ENCODE measurements around the gene LYST.
"Not testable (repeated sequence)": the region's sequence is repeated elsewhere in the genome, so short reads cannot be mapped to it uniquely, and the experiment has no call there.

LYST gene

DNA sequence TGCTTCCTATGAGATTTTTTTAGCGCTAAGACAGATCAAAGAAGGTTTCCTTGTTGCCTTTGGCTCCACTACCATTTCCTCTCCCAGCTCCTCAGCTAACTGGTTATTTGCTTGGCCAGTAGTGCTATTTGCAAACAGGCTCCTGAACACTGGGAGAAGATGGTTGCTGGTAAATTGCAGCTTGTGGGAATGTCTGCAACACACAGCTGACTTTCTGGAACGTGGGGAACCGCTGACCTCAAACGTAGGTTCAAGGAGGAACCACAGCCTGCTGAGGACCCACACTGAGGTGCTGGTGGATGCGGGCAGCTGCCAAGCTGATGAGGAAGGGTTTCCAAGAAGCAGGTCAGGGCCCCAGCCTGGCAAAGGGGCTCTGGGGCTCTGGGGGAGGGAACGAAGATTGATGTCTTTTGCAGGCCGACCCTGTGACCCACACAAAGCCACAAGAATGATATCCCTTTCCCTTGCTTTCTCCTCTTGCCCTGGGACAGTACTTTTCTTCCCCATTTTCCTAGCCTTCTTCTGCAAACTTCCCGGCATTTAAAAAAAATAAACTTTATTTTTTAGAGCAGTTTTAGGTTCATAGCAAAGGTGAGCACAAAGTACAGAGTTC is 241.9 kb downstream of the LYST start:
- no peaks in the 10 kb centered on the region for H3K79me2 ChIP-seq (ENCODE audit: control insufficient read depth, low read length)
- 0 out of 2 replicates have a peak, but pooled peaks cover 2% of the 10 kb centered on the region for H3K27me3 ChIP-seq (ENCODE audit: control insufficient read depth, low read length)
- H3K4me1 ChIP-seq (ENCODE audit: control insufficient read depth, low read length) = no peaks in the 10 kb centered on the region
- H3K9me2 ChIP-seq (replicated peaks; ENCODE audit: control insufficient read depth, low read length) = no peaks in the 10 kb centered on the region
- H4K20me1 ChIP-seq (ENCODE audit: control insufficient read depth, insufficient read depth, low read depth, low read length) = no peaks in the 10 kb centered on the region
- TF ChIP-seq EZH2phosphoT487 (IDR thresholded peaks at IDR 0.05; ENCODE audit: borderline replicate concordance, low read length) = no peak
- TF ChIP-seq, protein P1, sequence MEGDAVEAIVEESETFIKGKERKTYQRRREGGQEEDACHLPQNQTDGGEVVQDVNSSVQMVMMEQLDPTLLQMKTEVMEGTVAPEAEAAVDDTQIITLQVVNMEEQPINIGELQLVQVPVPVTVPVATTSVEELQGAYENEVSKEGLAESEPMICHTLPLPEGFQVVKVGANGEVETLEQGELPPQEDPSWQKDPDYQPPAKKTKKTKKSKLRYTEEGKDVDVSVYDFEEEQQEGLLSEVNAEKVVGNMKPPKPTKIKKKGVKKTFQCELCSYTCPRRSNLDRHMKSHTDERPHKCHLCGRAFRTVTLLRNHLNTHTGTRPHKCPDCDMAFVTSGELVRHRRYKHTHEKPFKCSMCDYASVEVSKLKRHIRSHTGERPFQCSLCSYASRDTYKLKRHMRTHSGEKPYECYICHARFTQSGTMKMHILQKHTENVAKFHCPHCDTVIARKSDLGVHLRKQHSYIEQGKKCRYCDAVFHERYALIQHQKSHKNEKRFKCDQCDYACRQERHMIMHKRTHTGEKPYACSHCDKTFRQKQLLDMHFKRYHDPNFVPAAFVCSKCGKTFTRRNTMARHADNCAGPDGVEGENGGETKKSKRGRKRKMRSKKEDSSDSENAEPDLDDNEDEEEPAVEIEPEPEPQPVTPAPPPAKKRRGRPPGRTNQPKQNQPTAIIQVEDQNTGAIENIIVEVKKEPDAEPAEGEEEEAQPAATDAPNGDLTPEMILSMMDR (IDR thresholded peaks at IDR 0.05; ENCODE audit: low read depth, low read length, poor library complexity, severe bottlenecking) = no peak
- H3K9me3 ChIP-seq (ENCODE audit: control insufficient read depth, insufficient read depth, low read length) = no peaks in the 10 kb centered on the region
- no peaks in the 10 kb centered on the region for H3K36me3 ChIP-seq (ENCODE audit: control insufficient read depth, low read length)
- no peaks in the 10 kb centered on the region for H3F3A ChIP-seq (ENCODE audit: control insufficient read depth, insufficient read depth)
- H3K4me2 ChIP-seq (ENCODE audit: low read length) = no peak overlapping the region
- no peak overlapping the region for H3K4me3 ChIP-seq (ENCODE audit: low read length)
- no peak overlapping the region for H3K27ac ChIP-seq (ENCODE audit: low read depth, low read length)

DNA sequence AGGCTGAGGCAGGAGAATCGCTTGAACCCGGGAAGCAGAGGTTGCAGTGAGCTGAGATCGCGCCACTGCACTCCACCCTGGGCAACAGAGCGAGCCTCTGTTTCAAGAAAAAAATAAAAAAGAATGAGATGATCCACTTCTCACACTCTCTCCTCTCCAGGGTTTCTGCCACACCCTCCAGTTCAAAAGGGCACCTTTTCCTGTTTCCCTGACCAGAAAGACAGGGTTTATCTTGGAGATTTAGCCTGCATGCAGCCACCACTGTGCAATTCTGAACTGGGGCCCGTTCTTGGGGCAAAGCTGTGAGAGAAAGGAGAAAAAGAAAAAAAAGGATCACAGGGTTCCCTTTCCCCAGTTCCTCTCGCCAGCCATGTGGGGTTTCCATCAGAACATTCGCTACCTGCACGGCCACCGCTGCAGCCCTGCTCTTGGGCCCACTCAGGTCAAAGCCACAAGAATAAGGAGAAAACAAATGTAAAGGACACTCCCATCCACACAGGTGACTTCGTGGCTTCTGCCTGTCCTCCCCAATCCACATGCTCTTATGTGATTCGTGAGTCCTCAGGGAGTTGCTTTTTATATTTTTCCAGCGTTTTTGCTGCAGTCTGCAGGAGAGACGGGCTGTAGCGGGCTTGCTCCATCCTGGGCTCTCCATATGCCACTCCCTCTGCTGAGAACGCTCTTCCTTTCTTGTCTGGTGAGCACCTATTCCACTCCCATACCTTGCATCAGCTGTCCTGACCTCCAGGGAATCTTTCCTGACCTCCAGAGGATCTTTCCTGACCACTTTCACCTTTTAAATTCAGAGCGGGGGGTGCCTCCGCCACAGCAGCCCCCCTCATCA is 243.5 kb downstream of the LYST start:
- Histone ChIP-seq H3K9me2 (replicated peaks; ENCODE audit: control insufficient read depth, low read length) (no peaks in the 10 kb centered on the region), H3K4me1 (ENCODE audit: control insufficient read depth, low read length) (no peaks in the 10 kb centered on the region), H4K20me1 (ENCODE audit: control insufficient read depth, insufficient read depth, low read depth, low read length) (no peaks in the 10 kb centered on the region), H3K36me3 (ENCODE audit: control insufficient read depth, low read length) (no peaks in the 10 kb centered on the region), H3K4me3 (ENCODE audit: low read length) (no peak overlapping the region), H3F3A (ENCODE audit: control insufficient read depth, insufficient read depth) (no peaks in the 10 kb centered on the region), H3K27me3 (ENCODE audit: control insufficient read depth, low read length) (0 out of 2 replicates have a peak, but pooled peaks cover 2% of the 10 kb centered on the region), H3K27ac (ENCODE audit: low read depth, low read length) (no peak overlapping the region), H3K4me2 (ENCODE audit: low read length) (no peak overlapping the region), H3K79me2 (ENCODE audit: control insufficient read depth, low read length) (no peaks in the 10 kb centered on the region), H3K9me3 (ENCODE audit: control insufficient read depth, insufficient read depth, low read length) (no peaks in the 10 kb centered on the region)
- TF ChIP-seq EZH2phosphoT487 (IDR thresholded peaks at IDR 0.05; ENCODE audit: borderline replicate concordance, low read length) = no peak
- TF ChIP-seq, protein P1 (IDR thresholded peaks at IDR 0.05; ENCODE audit: low read depth, low read length, poor library complexity, severe bottlenecking) = no peak

DNA sequence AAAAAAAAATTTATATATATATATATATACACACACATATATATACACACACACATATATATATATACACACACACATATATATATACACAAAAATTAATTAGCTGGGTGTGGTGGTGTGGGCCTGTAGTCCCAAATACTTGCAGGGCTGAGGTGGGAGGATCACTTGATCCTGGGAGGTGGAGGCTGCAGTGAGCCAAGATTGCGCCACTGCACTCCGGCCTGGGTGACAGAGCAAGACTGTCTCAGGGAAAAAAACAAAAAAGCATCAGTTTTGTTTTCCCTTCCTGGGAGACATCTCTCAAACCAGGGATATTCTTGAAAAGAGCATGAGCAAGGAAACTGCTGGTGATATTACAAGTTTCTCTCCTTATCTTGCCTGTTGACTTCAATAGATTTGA is 247.6 kb downstream of the LYST start:
- not testable (repeated sequence) for H3K9me3 ChIP-seq (ENCODE audit: control insufficient read depth, insufficient read depth, low read length); H3K4me2 ChIP-seq (ENCODE audit: low read length); H3K27me3 ChIP-seq (ENCODE audit: control insufficient read depth, low read length); H3F3A ChIP-seq (ENCODE audit: control insufficient read depth, insufficient read depth); H3K9me2 ChIP-seq (replicated peaks; ENCODE audit: control insufficient read depth, low read length); H3K27ac ChIP-seq (ENCODE audit: low read depth, low read length); H3K4me1 ChIP-seq (ENCODE audit: control insufficient read depth, low read length); H4K20me1 ChIP-seq (ENCODE audit: control insufficient read depth, insufficient read depth, low read depth, low read length); H3K79me2 ChIP-seq (ENCODE audit: control insufficient read depth, low read length); H3K4me3 ChIP-seq (ENCODE audit: low read length); H3K36me3 ChIP-seq (ENCODE audit: control insufficient read depth, low read length)

DNA sequence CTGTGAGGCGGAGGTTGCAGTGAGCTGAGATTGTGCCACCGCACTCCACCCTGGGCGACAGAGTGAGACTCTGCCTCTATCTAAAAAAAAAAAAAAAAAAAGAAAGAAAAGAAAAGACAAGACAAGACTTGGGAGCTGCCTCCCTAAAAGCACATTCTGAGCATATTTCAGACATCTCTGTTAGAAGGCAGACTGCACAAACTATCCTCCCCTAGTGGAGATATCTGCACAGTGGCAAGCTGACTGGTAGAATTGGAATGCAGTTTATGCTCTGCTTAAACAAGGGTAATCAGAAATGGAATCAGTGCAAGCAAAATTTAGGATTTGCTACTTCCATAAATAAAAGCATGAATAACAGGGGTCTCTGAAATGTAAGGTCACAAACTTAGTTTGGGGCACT is 248.9 kb downstream of the LYST start:
- Histone ChIP-seq H3K27ac (ENCODE audit: low read depth, low read length) (no peak overlapping the region), H3K9me3 (ENCODE audit: control insufficient read depth, insufficient read depth, low read length) (no peaks in the 10 kb centered on the region), H3K4me3 (ENCODE audit: low read length) (no peak overlapping the region), H3K36me3 (ENCODE audit: control insufficient read depth, low read length) (no peaks in the 10 kb centered on the region), H3K4me2 (ENCODE audit: low read length) (no peak overlapping the region), H3K27me3 (ENCODE audit: control insufficient read depth, low read length) (no peaks in the 10 kb centered on the region), H3K9me2 (replicated peaks; ENCODE audit: control insufficient read depth, low read length) (no peaks in the 10 kb centered on the region), H4K20me1 (ENCODE audit: control insufficient read depth, insufficient read depth, low read depth, low read length) (no peaks in the 10 kb centered on the region), H3F3A (ENCODE audit: control insufficient read depth, insufficient read depth) (no peaks in the 10 kb centered on the region), H3K4me1 (ENCODE audit: control insufficient read depth, low read length) (no peaks in the 10 kb centered on the region), H3K79me2 (ENCODE audit: control insufficient read depth, low read length) (no peaks in the 10 kb centered on the region)
- TF ChIP-seq, protein P1 (IDR thresholded peaks at IDR 0.05; ENCODE audit: low read depth, low read length, poor library complexity, severe bottlenecking) = no peak
- TF ChIP-seq EZH2phosphoT487 (IDR thresholded peaks at IDR 0.05; ENCODE audit: borderline replicate concordance, low read length) = no peak

Data from DOHH2 (cell line).